ENCODE measurements around the gene MACROD2.

The MACROD2 gene

GRCh38 chr20:14892782-14893181 lies 897.5 kb downstream of the MACROD2 start:
- DNase-seq (ENCODE audit: low read depth), result no peak
- no peak overlapping the region for H3K4me3 ChIP-seq (ENCODE audit: low read length)
- no peak for TF ChIP-seq CTCF (conservative IDR thresholded peaks at IDR 0.05; ENCODE audit: low read length)

GRCh38 chr20:14896569-14896968 lies 901.3 kb downstream of the MACROD2 start:
- DNase-seq (ENCODE audit: low read depth), result no peak
- H3K4me3 ChIP-seq (ENCODE audit: low read length), result no peak overlapping the region
- no peak for TF ChIP-seq CTCF (conservative IDR thresholded peaks at IDR 0.05; ENCODE audit: low read length)

GRCh38 chr20:14897608-14898007 lies 902.3 kb downstream of the MACROD2 start:
- no peak overlapping the region for H3K4me3 ChIP-seq (ENCODE audit: low read length)
- no peak for TF ChIP-seq CTCF (conservative IDR thresholded peaks at IDR 0.05; ENCODE audit: low read length)
- no peak for DNase-seq (ENCODE audit: low read depth)

- TF ChIP-seq CTCF (conservative IDR thresholded peaks at IDR 0.05; ENCODE audit: low read length), result no peak
- H3K4me3 ChIP-seq (ENCODE audit: low read length), result no peak overlapping the region
- DNase-seq (ENCODE audit: low read depth), result no peak
These were observed 907.2 kb downstream of the MACROD2 start for GRCh38 chr20:14902432-14903089.

GRCh38 chr20:14906908-14907434 lies 911.7 kb downstream of the MACROD2 start:
- no peak for TF ChIP-seq CTCF (conservative IDR thresholded peaks at IDR 0.05; ENCODE audit: low read length)
- H3K4me3 ChIP-seq (ENCODE audit: low read length), result no peak overlapping the region
- DNase-seq (ENCODE audit: low read depth), result no peak

- no peak for DNase-seq (ENCODE audit: low read depth)
- H3K4me3 ChIP-seq (ENCODE audit: low read length), result no peak overlapping the region
- no peak for TF ChIP-seq CTCF (conservative IDR thresholded peaks at IDR 0.05; ENCODE audit: low read length)
These were observed 914.8 kb downstream of the MACROD2 start for GRCh38 chr20:14910126-14910525.

GRCh38 chr20:14913896-14914620 lies 918.7 kb downstream of the MACROD2 start:
- DNase-seq (ENCODE audit: low read depth), result no peak
- H3K4me3 ChIP-seq (ENCODE audit: low read length), result no peak overlapping the region
- TF ChIP-seq CTCF (conservative IDR thresholded peaks at IDR 0.05; ENCODE audit: low read length), result no peak
